DOHH2 (cell line): ENCODE data around the gene CR2.

ENCODE experiments used
- H3F3A ChIP-seq: fragments of 200-600 bp; sonication (generic), shearing (Covaris generic); 2 replicates; pipeline ENCODE4 v1.6.0; 2016; ENCODE audit warnings: antibody characterized with exemption, mild to moderate bottlenecking; ENCODE audit not compliant: control insufficient read depth, insufficient read depth
- H3K27ac ChIP-seq: fragments of 200-600 bp; sonication (generic); 2 replicates; pipeline ENCODE4 v1.5.1; 2014; ENCODE audit warnings: low read depth, mild to moderate bottlenecking, low read length, moderate library complexity
- H3K27me3 ChIP-seq: fragments of 200-600 bp; sonication (generic); 2 replicates; pipeline ENCODE4 v1.6.1; 2014; ENCODE audit warnings: mild to moderate bottlenecking, low read length, mixed read lengths; ENCODE audit not compliant: control insufficient read depth
- H3K36me3 ChIP-seq: fragments of 200-600 bp; sonication (generic); 2 replicates; pipeline ENCODE4 v1.6.1; 2014; ENCODE audit warnings: mild to moderate bottlenecking, low read length, moderate library complexity, mixed read lengths; ENCODE audit not compliant: control insufficient read depth
- H3K4me1 ChIP-seq: fragments of 200-600 bp; sonication (generic); 2 replicates; pipeline ENCODE4 v1.6.1; 2014; ENCODE audit warnings: mild to moderate bottlenecking, low read length, mixed read lengths; ENCODE audit not compliant: control insufficient read depth
- H3K4me2 ChIP-seq: fragments of 200-600 bp; sonication (generic); 2 replicates; pipeline ENCODE4 v1.6.0; 2014; ENCODE audit warnings: mild to moderate bottlenecking, low read length, moderate library complexity
- H3K4me3 ChIP-seq: fragments of 200-600 bp; sonication (generic); 2 replicates; pipeline ENCODE4 v1.5.1; 2014; ENCODE audit warnings: mild to moderate bottlenecking, low read length, mixed read lengths
- H3K79me2 ChIP-seq: fragments of 200-600 bp; sonication (generic); 2 replicates; pipeline ENCODE4 v1.6.1; 2014; ENCODE audit warnings: mild to moderate bottlenecking, low read length, mixed read lengths; ENCODE audit not compliant: control insufficient read depth
- H3K9me2 ChIP-seq: fragments of 200-600 bp; sonication (generic); replicated peaks from 2 replicates; pipeline ENCODE4 v1.6.1; 2014; ENCODE audit warnings: mild to moderate bottlenecking, low read length, mixed read lengths; ENCODE audit not compliant: control insufficient read depth
- H3K9me3 ChIP-seq: fragments of 200-600 bp; sonication (generic); 2 replicates; pipeline ENCODE4 v1.6.1; 2014; ENCODE audit warnings: antibody characterized with exemption, low read length, mixed read lengths; ENCODE audit not compliant: control insufficient read depth, insufficient read depth
- H4K20me1 ChIP-seq: fragments of 200-600 bp; sonication (generic); 2 replicates; pipeline ENCODE4 v1.6.0; 2014; ENCODE audit warnings: low read depth, mild to moderate bottlenecking, antibody characterized with exemption, low read length, moderate library complexity; ENCODE audit not compliant: control insufficient read depth, insufficient read depth
- EZH2phosphoT487 ChIP-seq: fragments of 200-600 bp; sonication (generic); IDR thresholded peaks from 2 replicates; pipeline ENCODE4 v1.6.1; 2017; ENCODE audit warnings: borderline replicate concordance, mild to moderate bottlenecking, antibody characterized with exemption, low read length, moderate library complexity, mixed read lengths
- TF ChIP-seq, protein P1 (sequence below): fragments of 200-600 bp; sonication (generic); IDR thresholded peaks from one replicate; pipeline ENCODE4 v1.5.1; 2014; ENCODE audit warnings: antibody characterized with exemption, mild to moderate bottlenecking, low read depth, low read length; ENCODE audit not compliant: poor library complexity, severe bottlenecking

CR2 gene

DNA sequence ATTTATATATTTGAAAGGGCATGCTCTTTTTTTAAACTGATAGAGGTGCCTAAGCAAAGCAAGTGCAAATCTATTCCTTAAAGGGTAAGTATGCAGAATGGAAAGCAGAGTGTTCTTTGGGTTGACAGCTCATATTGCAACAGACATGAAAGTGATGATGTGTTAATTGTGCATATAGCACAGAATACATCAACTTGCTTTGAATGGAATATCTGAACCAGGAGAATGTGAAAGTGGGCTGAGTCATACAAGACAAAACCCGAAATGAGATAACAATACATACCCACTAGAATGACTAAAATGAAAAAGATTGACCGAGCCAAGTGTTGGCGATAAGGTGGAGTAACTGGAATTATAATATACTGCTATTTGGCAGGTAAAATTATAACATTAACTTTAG is 46.2 kb downstream of the CR2 start:
- no peak overlapping the region for H3K27ac ChIP-seq
- no peak overlapping the region for H3K4me2 ChIP-seq
- H3K27me3 ChIP-seq = peaks cover 32% of the 10 kb centered on the region
- no peaks in the 10 kb centered on the region for H3K36me3 ChIP-seq
- no peaks in the 10 kb centered on the region for H3K79me2 ChIP-seq
- H3K4me1 ChIP-seq = peaks cover 5% of the 10 kb centered on the region; the same call in 1 of the 2 replicates
- H4K20me1 ChIP-seq = no peaks in the 10 kb centered on the region
- no peaks in the 10 kb centered on the region for H3K9me2 ChIP-seq
- no peaks in the 10 kb centered on the region for H3F3A ChIP-seq
- TF ChIP-seq EZH2phosphoT487 = no peak
- TF ChIP-seq, protein P1, sequence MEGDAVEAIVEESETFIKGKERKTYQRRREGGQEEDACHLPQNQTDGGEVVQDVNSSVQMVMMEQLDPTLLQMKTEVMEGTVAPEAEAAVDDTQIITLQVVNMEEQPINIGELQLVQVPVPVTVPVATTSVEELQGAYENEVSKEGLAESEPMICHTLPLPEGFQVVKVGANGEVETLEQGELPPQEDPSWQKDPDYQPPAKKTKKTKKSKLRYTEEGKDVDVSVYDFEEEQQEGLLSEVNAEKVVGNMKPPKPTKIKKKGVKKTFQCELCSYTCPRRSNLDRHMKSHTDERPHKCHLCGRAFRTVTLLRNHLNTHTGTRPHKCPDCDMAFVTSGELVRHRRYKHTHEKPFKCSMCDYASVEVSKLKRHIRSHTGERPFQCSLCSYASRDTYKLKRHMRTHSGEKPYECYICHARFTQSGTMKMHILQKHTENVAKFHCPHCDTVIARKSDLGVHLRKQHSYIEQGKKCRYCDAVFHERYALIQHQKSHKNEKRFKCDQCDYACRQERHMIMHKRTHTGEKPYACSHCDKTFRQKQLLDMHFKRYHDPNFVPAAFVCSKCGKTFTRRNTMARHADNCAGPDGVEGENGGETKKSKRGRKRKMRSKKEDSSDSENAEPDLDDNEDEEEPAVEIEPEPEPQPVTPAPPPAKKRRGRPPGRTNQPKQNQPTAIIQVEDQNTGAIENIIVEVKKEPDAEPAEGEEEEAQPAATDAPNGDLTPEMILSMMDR = no peak
- no peaks in the 10 kb centered on the region for H3K9me3 ChIP-seq
- H3K4me3 ChIP-seq = no peak overlapping the region

- Histone ChIP-seq H4K20me1 (no peaks in the 10 kb centered on the region), H3K27me3 (peaks cover 25% of the 10 kb centered on the region), H3K9me2 (no peaks in the 10 kb centered on the region), H3K4me1 (peaks cover 3% of the 10 kb centered on the region; the same call in 1 of the 2 replicates), H3F3A (no peaks in the 10 kb centered on the region), H3K9me3 (no peaks in the 10 kb centered on the region), H3K4me3 (no peak overlapping the region), H3K27ac (no peak overlapping the region), H3K36me3 (no peaks in the 10 kb centered on the region), H3K4me2 (no peak overlapping the region), H3K79me2 (no peaks in the 10 kb centered on the region)
- no peak for TF ChIP-seq EZH2phosphoT487
- TF ChIP-seq, protein P1 = no peak
Measured at GRCh38 chr1:207501071-207501470, 46.9 kb downstream of the CR2 start.

GRCh38 chr1:207502726-207503125 is 48.6 kb downstream of the CR2 start:
- no peak for TF ChIP-seq EZH2phosphoT487
- TF ChIP-seq, protein P1 = no peak
- H3K27ac ChIP-seq = no peak overlapping the region
- no peaks in the 10 kb centered on the region for H3K4me1 ChIP-seq
- no peaks in the 10 kb centered on the region for H3K9me3 ChIP-seq
- no peaks in the 10 kb centered on the region for H3F3A ChIP-seq
- no peaks in the 10 kb centered on the region for H3K36me3 ChIP-seq
- no peak overlapping the region for H3K4me2 ChIP-seq
- H4K20me1 ChIP-seq = no peaks in the 10 kb centered on the region
- H3K9me2 ChIP-seq = no peaks in the 10 kb centered on the region
- no peak overlapping the region for H3K4me3 ChIP-seq
- no peaks in the 10 kb centered on the region for H3K79me2 ChIP-seq
- peaks cover 8% of the 10 kb centered on the region for H3K27me3 ChIP-seq

GRCh38 chr1:207503950-207504349 is 49.8 kb downstream of the CR2 start:
- H3K4me2 ChIP-seq = no peak overlapping the region
- no peaks in the 10 kb centered on the region for H4K20me1 ChIP-seq
- no peaks in the 10 kb centered on the region for H3K9me3 ChIP-seq
- no peaks in the 10 kb centered on the region for H3K79me2 ChIP-seq
- H3K27ac ChIP-seq = no peak overlapping the region
- H3K36me3 ChIP-seq = no peaks in the 10 kb centered on the region
- no peaks in the 10 kb centered on the region for H3K4me1 ChIP-seq
- TF ChIP-seq, protein P1 = no peak
- TF ChIP-seq EZH2phosphoT487 = no peak
- H3K4me3 ChIP-seq = no peak overlapping the region
- no peaks in the 10 kb centered on the region for H3F3A ChIP-seq
- H3K27me3 ChIP-seq = peaks cover 2% of the 10 kb centered on the region; the same call in 1 of the 2 replicates
- no peaks in the 10 kb centered on the region for H3K9me2 ChIP-seq
